ENCODE results near the gene RAB27A.
"Not testable (repeated sequence)": the region's sequence is repeated elsewhere in the genome, so short reads cannot be mapped to it uniquely, and the experiment has no call there.

- TF ChIP-seq, protein P1, sequence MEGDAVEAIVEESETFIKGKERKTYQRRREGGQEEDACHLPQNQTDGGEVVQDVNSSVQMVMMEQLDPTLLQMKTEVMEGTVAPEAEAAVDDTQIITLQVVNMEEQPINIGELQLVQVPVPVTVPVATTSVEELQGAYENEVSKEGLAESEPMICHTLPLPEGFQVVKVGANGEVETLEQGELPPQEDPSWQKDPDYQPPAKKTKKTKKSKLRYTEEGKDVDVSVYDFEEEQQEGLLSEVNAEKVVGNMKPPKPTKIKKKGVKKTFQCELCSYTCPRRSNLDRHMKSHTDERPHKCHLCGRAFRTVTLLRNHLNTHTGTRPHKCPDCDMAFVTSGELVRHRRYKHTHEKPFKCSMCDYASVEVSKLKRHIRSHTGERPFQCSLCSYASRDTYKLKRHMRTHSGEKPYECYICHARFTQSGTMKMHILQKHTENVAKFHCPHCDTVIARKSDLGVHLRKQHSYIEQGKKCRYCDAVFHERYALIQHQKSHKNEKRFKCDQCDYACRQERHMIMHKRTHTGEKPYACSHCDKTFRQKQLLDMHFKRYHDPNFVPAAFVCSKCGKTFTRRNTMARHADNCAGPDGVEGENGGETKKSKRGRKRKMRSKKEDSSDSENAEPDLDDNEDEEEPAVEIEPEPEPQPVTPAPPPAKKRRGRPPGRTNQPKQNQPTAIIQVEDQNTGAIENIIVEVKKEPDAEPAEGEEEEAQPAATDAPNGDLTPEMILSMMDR (conservative IDR thresholded peaks at IDR 0.05; ENCODE audit: low read depth in 2 of 2): not testable (repeated sequence)
- TF ChIP-seq, protein P2, sequence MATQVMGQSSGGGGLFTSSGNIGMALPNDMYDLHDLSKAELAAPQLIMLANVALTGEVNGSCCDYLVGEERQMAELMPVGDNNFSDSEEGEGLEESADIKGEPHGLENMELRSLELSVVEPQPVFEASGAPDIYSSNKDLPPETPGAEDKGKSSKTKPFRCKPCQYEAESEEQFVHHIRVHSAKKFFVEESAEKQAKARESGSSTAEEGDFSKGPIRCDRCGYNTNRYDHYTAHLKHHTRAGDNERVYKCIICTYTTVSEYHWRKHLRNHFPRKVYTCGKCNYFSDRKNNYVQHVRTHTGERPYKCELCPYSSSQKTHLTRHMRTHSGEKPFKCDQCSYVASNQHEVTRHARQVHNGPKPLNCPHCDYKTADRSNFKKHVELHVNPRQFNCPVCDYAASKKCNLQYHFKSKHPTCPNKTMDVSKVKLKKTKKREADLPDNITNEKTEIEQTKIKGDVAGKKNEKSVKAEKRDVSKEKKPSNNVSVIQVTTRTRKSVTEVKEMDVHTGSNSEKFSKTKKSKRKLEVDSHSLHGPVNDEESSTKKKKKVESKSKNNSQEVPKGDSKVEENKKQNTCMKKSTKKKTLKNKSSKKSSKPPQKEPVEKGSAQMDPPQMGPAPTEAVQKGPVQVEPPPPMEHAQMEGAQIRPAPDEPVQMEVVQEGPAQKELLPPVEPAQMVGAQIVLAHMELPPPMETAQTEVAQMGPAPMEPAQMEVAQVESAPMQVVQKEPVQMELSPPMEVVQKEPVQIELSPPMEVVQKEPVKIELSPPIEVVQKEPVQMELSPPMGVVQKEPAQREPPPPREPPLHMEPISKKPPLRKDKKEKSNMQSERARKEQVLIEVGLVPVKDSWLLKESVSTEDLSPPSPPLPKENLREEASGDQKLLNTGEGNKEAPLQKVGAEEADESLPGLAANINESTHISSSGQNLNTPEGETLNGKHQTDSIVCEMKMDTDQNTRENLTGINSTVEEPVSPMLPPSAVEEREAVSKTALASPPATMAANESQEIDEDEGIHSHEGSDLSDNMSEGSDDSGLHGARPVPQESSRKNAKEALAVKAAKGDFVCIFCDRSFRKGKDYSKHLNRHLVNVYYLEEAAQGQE (IDR thresholded peaks at IDR 0.05; ENCODE audit: unreplicated experiment): not testable (repeated sequence)
- TF ChIP-seq CREB1 (CRISPR knock-in tag; IDR thresholded peaks at IDR 0.05; ENCODE audit: low read depth); JUNB (IDR thresholded peaks at IDR 0.05; ENCODE audit: unreplicated experiment): not testable (repeated sequence)
Measured at GRCh38 chr15:55302801-55303200, 13.2 kb upstream of the RAB27A start.
